AG08395 (cell line): ENCODE results near the gene AP1B1.

Source experiments
- DNase-seq: peaks from one replicate; pipeline ENCODE4 v3.0.0; 2012; ENCODE audit warnings: mixed read lengths, low spot score

The AP1B1 gene

DNA sequence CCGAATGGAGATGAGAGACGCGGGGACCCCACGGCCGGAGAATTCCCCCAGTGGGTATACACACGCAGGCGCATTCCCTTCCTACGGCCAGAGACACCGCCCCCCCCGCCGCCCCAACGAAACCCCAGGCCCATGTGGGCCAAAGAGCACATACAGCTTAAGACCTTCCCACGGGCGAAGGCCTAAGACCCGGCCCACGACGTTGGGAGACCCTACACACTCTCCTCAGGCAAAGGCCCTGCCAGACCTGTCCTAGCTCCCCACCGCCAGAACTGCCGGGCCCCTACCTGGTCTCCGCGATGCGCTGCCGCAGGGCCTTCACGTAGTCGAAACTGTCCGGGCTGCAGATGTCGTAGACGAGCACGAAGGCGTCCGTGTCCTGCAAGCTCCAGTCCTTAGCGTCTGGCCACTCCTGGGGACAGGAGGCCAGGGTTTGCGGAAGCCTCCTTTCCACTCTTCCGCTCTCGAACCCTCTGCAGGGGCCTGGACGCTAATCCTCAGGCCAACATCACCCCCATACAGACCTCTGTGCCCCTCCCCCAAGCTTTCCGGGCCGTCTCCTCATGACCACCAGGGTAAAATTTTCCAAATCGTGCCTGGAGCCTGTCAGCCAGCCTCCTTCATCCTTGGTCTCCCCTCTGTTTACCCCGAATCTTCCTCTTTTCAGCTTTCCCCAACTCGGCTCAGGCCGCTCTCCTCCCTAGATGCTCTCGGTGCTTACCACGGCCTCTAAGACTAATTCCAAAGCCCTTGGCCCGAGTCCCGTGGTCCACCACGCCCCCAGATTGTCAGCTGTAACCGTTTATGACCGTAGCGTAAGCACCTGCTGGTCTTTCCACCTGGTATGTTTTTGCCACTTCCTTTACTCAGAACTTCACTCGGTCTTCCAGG lies 74.5 kb downstream of the AP1B1 start:
- DNase-seq: no peak

DNA sequence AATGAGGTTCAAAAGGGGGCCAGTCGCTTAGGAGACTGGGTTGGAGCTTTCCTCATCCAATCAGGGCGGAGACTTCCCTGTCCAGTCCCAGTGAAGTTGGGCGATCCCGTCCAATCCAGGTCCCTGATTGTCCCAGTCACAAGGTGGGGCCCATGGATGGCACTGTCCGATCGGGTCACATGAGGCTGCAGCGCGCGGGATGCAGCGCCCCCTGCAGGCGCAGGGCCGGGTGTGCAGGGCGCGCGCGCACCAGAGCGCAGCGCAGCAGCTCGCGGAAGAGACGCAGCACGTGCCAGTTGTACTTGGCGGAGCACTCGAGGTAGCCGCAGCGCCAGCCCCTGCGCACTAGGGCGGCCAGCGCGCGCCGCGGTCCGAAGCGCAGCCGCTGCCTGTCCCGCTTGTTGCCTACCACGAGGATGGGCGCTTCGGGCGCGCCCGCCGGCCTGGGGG lies 75.2 kb downstream of the AP1B1 start:
- peak; percentile 44 for DNase-seq

GRCh38 chr22:29312218-29313125 lies 75.9 kb downstream of the AP1B1 start:
- no peak for DNase-seq

- DNase-seq: peak; percentile 33
These were observed 76.7 kb downstream of the AP1B1 start for GRCh38 chr22:29311464-29312217.

DNA sequence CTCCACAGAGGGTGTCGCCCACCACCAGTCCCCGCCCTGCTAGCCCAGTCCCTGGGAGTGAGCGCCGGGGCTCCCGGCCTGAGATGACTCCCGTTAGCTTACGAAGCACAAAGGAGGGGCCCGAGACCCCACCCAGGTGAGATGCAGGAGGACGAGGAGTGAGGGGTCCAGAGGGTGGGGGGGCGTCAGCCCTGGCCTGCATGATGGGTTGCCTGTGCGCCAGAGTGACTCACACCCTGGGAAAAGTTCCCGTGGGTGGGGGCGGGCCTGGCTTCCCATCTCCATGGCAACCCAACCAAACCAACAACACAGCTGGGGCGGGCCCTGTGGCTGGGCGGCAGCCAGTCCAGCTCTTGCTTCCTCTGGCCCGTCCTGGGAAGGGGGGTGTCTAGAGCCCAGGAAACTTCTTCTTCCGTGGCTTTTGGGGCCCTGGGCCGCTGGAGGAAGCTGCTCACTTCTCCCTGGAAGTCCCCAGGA lies 77.5 kb downstream of the AP1B1 start:
- DNase-seq: peak; percentile 99

GRCh38 chr22:29310065-29310862 lies 78.1 kb downstream of the AP1B1 start:
- no peak for DNase-seq

GRCh38 chr22:29309332-29310064 lies 78.9 kb downstream of the AP1B1 start:
- DNase-seq: no peak

DNA sequence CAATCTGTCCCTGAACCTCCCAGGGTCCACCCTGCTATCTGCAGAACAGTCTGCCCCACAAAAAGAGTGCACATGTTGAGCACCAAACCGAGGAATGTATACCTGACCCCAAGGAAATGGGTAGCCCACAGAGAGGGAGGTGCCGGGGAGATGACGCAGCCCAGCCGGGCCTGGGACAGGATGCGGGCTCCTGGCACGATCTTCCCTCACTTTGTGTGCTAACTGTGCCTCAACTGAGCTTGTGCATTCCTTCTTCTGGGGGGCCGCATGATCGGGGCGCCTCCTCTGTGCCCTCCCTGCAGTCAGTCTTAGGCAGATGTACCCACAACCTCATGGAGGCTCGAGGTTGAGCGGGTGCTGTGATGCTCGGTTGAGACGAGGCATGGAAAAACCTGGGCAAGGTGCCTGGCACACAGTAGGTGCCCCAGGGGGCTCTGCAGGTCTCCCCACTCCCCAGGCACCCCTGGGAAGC lies 79.5 kb downstream of the AP1B1 start:
- peak; percentile 70 for DNase-seq

DNA sequence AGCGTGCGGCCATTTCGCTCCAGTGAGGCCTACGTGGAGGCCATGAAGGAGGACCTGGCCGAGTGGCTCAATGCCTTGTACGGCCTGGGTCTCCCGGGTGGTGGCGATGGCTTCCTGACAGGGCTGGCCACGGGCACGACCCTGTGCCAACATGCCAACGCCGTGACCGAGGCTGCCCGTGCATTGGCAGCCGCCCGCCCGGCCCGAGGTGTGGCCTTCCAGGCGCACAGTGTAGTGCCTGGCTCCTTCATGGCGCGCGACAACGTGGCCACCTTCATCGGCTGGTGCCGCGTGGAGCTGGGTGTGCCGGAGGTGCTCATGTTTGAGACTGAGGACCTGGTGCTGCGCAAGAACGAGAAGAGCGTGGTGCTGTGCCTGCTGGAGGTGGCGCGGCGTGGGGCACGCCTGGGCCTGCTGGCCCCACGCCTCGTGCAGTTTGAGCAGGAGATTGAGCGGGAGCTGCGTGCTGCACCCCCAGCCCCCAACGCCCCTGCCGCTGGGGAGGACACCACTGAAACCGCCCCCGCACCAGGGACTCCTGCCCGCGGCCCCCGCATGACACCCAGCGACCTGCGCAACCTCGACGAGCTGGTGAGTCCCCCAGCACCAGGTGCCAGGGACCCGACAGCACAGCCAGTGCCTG lies 80.1 kb downstream of the AP1B1 start:
- no peak for DNase-seq

GRCh38 chr22:29307596-29308147 lies 80.7 kb downstream of the AP1B1 start:
- DNase-seq: no peak

DNA sequence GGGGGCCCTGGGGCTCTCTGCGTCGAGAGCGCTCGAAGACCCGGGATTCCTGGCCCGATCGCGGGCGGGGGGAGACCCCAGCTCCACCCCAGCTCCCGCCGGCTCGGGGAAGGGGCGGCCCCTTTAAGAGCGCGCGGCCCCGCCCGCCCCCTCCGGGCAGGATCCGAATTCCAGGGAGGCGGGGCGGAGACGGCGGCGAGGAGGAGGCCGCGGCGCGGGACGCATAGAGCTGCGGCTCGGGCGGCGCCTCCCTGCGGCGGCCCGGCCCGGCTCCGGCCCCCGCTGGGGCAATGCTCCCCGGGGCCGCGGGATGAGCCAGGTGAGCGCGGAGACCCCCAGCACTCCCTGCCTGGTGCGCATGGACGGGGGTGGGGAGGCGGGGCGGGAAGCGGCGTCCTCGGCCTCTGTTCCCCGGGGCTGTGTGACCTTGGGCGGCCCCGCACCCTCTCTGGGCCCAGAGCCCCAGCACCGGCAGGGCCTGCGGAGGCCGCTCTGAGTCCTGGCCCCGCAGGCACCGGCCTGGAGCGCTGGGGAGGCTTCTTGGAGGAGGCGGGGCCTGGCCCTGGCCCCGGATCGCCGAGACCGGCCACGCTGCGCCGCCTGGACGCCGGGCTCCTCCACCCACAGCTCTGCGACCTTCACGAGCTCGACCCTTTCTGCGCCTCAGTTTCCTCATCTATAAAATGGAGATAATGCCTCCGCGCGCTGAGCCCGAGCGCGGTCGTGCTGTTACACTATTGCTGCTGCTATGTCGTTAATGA lies 81.4 kb downstream of the AP1B1 start:
- DNase-seq: peak; percentile 80

DNA sequence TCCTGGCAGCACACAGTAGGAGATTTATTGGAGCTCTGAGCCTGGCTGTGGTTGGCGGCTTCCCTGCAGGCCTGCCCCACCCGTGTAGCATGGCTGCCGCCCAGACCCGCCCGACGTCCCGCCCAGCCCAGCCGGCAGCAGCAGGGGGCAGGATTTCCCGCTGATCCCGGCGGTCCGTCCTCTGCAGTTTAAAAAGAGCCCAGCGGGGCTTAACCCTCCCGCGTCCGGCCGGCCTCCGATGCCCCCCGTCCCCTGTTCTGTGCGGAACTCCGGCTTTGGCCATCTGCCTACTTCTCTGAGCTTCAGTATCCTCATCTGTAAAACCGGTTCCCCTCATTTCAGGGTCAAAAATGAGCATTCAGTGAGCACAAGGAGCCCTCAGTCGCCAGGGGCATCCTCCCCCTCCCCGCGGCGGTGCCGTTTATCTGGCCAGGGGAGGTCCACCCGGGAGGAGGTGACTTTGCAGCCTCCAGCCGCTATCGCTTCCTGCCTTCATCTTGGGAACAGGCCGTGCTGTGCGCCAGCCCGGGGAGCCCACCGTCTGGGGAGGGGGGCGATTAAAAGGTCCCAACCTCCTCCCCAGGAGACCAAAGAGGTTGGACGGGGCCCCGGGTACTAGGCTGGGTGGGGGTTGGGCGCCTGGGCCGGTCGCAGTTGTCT lies 82.1 kb downstream of the AP1B1 start, which contains the start of gene GAS2L1:
Gene GAS2L1, plus strand, starts transcription at position 476 of the 660 bp plus-strand sequence. CDS start 1,456 bp downstream, outside the sequence.
- peak; percentile 93 for DNase-seq

DNA sequence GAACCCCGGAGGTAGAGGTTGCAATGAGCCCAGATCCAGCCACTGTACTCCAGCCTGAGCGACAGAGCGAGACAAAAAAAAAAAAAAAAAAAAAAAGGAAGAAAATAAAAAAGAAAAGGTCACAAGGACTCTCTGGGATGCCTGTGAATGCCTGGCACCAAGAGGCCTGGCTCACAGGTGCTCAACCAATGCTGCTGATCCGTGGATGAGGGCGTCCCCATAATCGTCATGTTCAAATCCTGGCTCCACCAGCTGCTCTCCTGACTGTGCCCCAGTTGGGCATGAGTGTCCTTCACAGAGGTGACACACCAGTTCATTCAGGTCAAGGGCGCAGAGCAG lies 82.6 kb downstream of the AP1B1 start:
- no peak for DNase-seq

- no peak for DNase-seq
These were observed 85.5 kb downstream of the AP1B1 start for GRCh38 chr22:29302681-29303465.

DNA sequence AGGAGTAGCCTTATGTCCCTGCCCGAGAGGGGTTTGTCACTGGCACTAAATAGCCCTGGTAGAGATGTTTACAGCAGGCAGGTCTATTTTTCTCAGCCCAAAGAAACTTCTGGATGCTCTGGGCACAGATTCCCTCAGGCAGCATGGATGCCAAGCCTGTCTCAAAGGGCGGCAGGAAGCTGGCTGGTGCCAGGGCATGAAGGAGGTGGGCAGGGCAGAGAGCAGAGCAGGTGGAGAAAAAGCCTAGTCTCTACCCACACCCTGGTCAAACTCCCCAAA lies 86.0 kb downstream of the AP1B1 start:
- no peak for DNase-seq

DNA sequence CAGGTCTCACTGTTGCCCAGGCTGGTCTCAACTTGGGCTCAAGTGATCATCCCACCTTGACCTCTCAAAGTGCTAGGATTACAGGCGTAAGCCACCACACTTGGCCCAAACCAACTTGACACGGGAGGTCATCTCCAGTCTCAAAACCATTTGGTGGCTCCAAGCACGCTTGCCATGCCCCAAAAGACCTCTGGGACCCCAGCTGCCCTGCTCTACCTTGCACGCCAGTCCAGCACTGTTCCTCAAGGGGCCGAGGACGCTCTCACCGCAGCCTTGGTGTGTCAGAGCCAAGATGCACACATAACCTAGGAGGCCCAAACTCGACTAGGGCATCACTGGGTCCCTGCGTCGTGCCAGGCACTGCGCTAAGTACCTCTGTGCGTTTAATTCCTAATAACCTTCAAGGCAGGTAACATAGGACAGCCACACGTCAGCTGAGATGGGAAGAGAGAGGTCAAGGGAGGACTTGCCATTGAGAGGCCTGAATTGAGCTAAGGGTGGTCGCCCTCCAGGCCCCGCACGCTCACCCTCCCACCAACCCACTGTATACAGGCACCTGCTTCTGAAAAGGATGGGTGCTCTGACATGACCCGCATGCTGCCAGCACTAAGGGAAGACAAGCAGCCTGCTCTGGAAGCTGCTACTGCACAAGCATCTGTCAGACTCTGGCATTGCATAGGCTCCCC lies 86.5 kb downstream of the AP1B1 start:
- DNase-seq: no peak
